Astrocyte (in vitro differentiated cells and primary cell): ENCODE data around the gene TAF1B.

Source experiments
- CTCF ChIP-seq: IDR thresholded peaks from 2 replicates; pipeline ENCODE4 v1.5.1; 2011; ENCODE audit warnings: low read depth, mild to moderate bottlenecking, inconsistent platforms, low read length, moderate library complexity; ENCODE audit not compliant: insufficient read depth
- EZH2 ChIP-seq: IDR thresholded peaks from 2 replicates; pipeline ENCODE4 v1.6.1; 2012; ENCODE audit warnings: mild to moderate bottlenecking, low read length, inconsistent platforms; ENCODE audit not compliant: insufficient read depth

- TF ChIP-seq CTCF = no peak
- no peak for TF ChIP-seq EZH2
Observed at GRCh38 chr2:9975805-9976447, 132.7 kb downstream of the TAF1B start.
